MV-4-11 (cell line): ENCODE measurements around the gene SOSTDC1.
A peak's percentile ranks its signal among the peaks of the same experiment; 100 is the strongest.

Experiments used
- DNase-seq: peaks from one replicate; lab custom pipeline; 2025; lab: John Stamatoyannopoulos, UW

Gene SOSTDC1

DNA sequence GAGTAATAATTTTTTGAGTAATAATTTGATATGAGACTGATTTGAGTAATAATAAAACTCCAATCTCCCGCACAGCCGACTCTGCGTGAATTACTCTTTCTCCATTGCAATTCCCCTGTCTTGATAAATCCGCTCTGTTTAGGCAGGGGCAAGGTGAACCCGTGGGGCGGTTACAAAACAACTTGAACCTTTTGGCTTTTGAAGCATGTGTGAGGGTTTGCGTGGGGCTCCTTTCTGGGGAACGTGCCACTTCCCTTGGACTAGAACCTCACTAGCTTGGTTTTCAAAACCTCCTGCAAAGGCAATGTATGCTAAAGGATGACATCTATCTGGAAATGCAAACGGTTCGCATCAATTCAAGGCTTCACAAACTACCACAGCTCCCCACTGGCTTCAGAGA is 45.7 kb downstream of the SOSTDC1 start:
- DNase-seq = no peak

DNA sequence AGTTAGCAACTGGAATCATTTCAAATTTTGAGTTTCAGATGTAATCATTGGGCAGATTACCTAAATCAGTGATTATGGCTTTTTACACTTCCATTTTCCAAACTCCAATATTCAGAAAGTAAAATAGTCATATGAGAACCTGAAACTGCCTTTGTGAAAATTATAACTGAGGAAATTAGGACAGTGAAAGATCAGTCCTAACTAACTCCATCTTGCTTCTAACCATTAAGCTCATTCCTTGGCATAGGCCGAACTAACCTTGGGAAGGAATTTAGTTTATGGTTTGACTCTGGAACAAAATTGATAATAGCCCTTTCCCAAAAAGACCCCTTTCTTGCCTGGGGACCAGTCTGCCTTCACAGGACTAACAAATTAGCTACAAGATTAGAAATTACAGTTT is 46.4 kb downstream of the SOSTDC1 start:
- no peak for DNase-seq

DNA sequence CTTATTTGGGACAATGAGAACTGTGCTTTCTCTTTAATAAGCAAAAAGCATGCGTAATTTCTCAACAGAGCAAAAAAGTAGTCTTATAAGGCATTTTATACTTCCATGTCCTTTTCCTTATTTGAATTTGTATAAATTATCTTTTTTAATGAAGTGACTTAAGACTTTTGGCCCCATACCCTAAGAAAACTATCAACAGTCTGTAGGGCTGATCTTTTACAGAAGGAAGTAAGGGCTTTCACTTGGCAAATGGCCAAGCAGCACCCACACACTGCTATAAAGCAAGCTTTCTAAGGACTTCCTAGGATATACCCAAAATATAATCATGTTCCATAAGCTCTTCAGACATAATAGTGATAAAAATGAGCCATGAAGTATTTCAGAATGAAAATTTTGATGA is 47.6 kb downstream of the SOSTDC1 start:
- DNase-seq = peak; percentile 48

DNA sequence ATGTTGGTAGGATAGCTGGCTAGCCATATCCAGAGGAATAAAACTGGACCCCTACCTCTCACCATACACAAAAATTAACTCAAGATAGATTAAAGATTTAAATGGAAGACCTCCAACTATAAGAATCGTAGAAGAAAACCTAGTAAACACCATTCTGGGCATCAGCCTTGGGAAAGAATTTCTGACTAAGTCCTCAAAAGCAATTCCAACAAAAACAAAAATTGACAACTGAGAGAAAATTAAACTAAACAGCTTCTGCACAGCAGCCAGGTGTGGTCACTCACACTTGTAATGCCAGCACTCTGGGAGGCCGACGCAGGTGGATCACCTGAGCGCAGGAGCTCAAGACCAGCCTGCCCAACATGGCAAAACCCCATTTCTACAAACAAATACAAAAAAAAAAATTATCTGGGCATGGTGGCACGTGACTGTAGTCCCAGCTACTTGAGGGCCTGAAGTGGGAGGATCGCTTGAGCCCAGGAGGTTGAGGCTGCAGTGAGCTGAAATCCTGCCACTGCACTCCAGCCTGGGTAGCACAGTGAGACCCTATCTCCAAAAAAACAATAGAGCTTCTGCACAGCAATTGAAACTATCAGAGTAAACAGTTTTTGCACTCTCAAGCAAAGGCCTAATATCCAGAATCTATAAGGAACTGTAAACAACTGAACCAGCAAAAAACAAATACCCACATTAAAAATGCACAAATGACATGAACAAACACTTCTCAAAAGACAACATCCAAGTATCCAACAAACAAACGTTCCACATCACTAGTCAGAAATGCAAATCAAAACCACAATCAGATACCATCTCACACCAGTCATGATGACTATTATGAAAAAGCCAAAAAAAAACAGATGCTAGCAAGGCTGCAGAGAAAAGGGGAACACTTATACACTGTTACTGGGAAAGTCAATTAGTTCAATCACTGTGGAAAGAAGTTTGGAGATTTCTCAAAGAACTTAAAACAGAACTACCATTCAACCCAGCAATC is 49.0 kb downstream of the SOSTDC1 start:
- no peak for DNase-seq

DNA sequence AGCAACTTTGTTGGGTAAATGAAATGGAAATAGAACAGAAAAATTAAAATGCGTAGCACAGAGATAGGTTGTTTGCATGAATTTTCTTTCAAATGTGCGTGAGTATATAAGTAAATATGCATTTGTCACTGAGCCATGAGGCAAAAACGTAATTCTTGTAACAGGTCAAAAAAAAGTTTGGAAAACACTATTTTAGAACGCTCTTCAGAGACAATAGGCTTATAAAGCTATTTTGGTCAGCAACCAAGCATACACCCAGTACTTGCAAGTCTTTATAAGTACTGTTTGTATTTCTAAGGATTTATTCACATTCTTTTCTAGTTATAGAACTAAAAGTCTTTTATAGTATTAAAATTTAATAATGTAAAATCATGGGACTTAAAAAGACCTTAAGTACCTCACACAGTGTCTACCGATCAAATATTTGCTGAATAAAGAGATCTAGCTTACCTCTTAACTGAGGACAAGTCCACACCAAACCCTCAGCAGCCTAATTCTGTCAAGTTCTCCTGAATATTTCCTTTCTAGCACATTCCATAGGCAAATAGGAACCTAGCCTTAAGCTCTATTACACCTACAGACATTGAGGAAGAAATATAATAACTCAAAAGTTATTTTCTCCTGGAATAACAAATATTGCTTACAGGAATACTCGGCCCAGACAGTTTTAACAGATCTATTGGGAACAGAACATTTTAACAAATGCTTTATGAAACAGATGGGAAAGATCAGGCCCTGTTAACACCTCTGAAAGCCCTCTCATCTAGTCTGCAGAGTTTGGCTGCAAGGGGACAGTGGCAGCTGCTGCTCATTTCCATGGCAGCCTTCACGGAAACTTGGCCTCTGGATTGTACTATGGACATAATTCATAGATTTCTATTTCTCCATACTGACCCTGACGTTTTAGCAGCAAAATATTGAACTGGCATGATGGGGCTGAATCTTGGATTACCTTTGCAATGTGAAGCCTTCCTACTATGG is 53.0 kb downstream of the SOSTDC1 start:
- DNase-seq = no peak
